ENCODE data around the gene GMEB1.
"Not testable (repeated sequence)": the region's sequence is repeated elsewhere in the genome, so short reads cannot be mapped to it uniquely, and the experiment has no call there.

The GMEB1 gene

GRCh38 chr1:28668191-28668955 is at the start of gene GMEB1:
GMEB1 (plus strand) TSS chr1:28668784; CDS start chr1:28683613, 14,829 bp downstream.
- DNase-seq, result peak; percentile 90

GRCh38 chr1:28631713-28632112 is 36.9 kb upstream of the GMEB1 start:
- DNase-seq, result no peak

- no peak for DNase-seq
Observed at GRCh38 chr1:28632560-28632959, 36.0 kb upstream of the GMEB1 start.

GRCh38 chr1:28640766-28641165 is 27.8 kb upstream of the GMEB1 start:
- DNase-seq, result no peak

- DNase-seq, result no peak
Observed at GRCh38 chr1:28642056-28642846, 26.3 kb upstream of the GMEB1 start.

GRCh38 chr1:28642847-28643635 is 25.5 kb upstream of the GMEB1 start, which contains the start of gene TAF12:
TAF12 (minus strand) TSS chr1:28643067; CDS start chr1:28622081, 20,986 bp downstream.
- peak; percentile 97 for DNase-seq

- DNase-seq, result no peak
Observed at GRCh38 chr1:28644494-28644893, 24.1 kb upstream of the GMEB1 start.

- DNase-seq, result not testable (repeated sequence)
Observed at GRCh38 chr1:28645406-28645805, 23.2 kb upstream of the GMEB1 start.

GRCh38 chr1:28646040-28646439 is 22.5 kb upstream of the GMEB1 start:
- no peak for DNase-seq

GRCh38 chr1:28648008-28648473 is 20.5 kb upstream of the GMEB1 start:
- peak; percentile 93 for DNase-seq

GRCh38 chr1:28648474-28649198 is 19.9 kb upstream of the GMEB1 start, which contains the start of gene RNU11:
RNU11 (plus strand) TSS chr1:28648600.
- DNase-seq, result peak; percentile 87

- DNase-seq, result not testable (repeated sequence)
Observed at GRCh38 chr1:28653063-28653462, 15.5 kb upstream of the GMEB1 start.

- not testable (repeated sequence) for DNase-seq
Observed at GRCh38 chr1:28653870-28654269, 14.7 kb upstream of the GMEB1 start.

- DNase-seq, result not testable (repeated sequence)
Observed at GRCh38 chr1:28655448-28656311, 12.9 kb upstream of the GMEB1 start.

GRCh38 chr1:28656335-28656734 is 12.2 kb upstream of the GMEB1 start:
- no peak for DNase-seq

- no peak for DNase-seq
Observed at GRCh38 chr1:28663871-28664470, 4.6 kb upstream of the GMEB1 start.

- DNase-seq, result no peak
Observed at GRCh38 chr1:28666806-28667205, 1.8 kb upstream of the GMEB1 start.

- peak; percentile 79 for DNase-seq
Observed at GRCh38 chr1:28668956-28669723, 556 bp downstream of the GMEB1 start.

- DNase-seq, result no peak
Observed at GRCh38 chr1:28671254-28671780, 2.7 kb downstream of the GMEB1 start.

- not testable (repeated sequence) for DNase-seq
Observed at GRCh38 chr1:28672971-28673370, 4.4 kb downstream of the GMEB1 start.
